HepG2 (cell line): ENCODE measurements around the gene HNRNPH2. TPM values are rescaled to one million over a fixed set of nuclear protein-coding genes. Genes with fewer than 3 reads are reported as not detected.

Experiments
- BATF2 ChIP-seq: sonication (generic); formaldehyde crosslinking; IDR thresholded peaks from 2 replicates; pipeline ENCODE4 v1.8.0; 2022; ENCODE audit warnings: mild to moderate bottlenecking, missing genetic modification reagents, moderate library complexity
- CREB1 ChIP-seq, 2 experiments: fragments of 450-650 bp in 1 of 2; IDR thresholded peaks; 2 replicates each; pipeline ENCODE4 v1.6.1; 2016 to 2017; ENCODE audit warnings: control low read depth in 1 of 2, mild to moderate bottlenecking in 1 of 2, missing compliant biosample characterization in 1 of 2, missing genetic modification characterization in 1 of 2
- FOXK2 ChIP-seq: fragments of 450-650 bp; IDR thresholded peaks from 2 replicates; pipeline ENCODE4 v1.6.1; 2016
- GTF2F1 ChIP-seq: fragments of 150-350 bp; IDR thresholded peaks from 2 replicates; pipeline ENCODE4 v1.6.1; 2014; ENCODE audit warnings: low read length
- HDAC2 ChIP-seq: sonication (generic); formaldehyde crosslinking; IDR thresholded peaks from 2 replicates; pipeline ENCODE4 v1.4.0; 2020; ENCODE audit warnings: missing genetic modification reagents
- KDM2A ChIP-seq: sonication (generic); formaldehyde crosslinking; IDR thresholded peaks from 2 replicates; pipeline ENCODE4 v1.4.0; 2020; ENCODE audit warnings: low read depth, missing genetic modification reagents, borderline replicate concordance
- MBD4 ChIP-seq: IDR thresholded peaks from 2 replicates; pipeline ENCODE4 v1.6.1; 2012; ENCODE audit warnings: low read length, inconsistent platforms, borderline replicate concordance
- PCBP2 ChIP-seq: fragments of 200-400 bp; formaldehyde crosslinking; optimal IDR thresholded peaks from 2 replicates; pipeline ENCODE3; 2018; ENCODE audit warnings: low read length, low read depth; ENCODE audit not compliant: poor library complexity, severe bottlenecking
- SOX6 ChIP-seq, 2 experiments: fragments of 450-650 bp in 1 of 2; sonication (generic) in 1 of 2; formaldehyde crosslinking in 1 of 2; IDR thresholded peaks; 2 replicates each; pipeline versions ENCODE4 v1.4.0 to v1.6.1; 2017 to 2020; ENCODE audit warnings: antibody characterized with exemption in 1 of 2, mild to moderate bottlenecking in 1 of 2, missing genetic modification reagents in 1 of 2
- TBP ChIP-seq: sonication (generic); formaldehyde crosslinking; IDR thresholded peaks from 2 replicates; pipeline ENCODE4 v1.5.0; 2020; ENCODE audit warnings: missing genetic modification reagents
- THAP8 ChIP-seq: sonication (generic); formaldehyde crosslinking; IDR thresholded peaks from 2 replicates; pipeline ENCODE4 v1.5.1; 2020; ENCODE audit warnings: missing genetic modification reagents, mild to moderate bottlenecking, borderline replicate concordance
- USF2 ChIP-seq, 2 experiments: sonication (generic) in 1 of 2; formaldehyde crosslinking in 1 of 2; IDR thresholded peaks; 2 replicates each; pipeline versions ENCODE4 v1.5.1 to v1.6.1; 2011 to 2020; ENCODE audit warnings: borderline replicate concordance in 1 of 2, low read depth in 1 of 2, low read length in 1 of 2, mild to moderate bottlenecking in 1 of 2, missing genetic modification reagents in 1 of 2, moderate library complexity in 1 of 2
- ZIK1 ChIP-seq: sonication (generic); formaldehyde crosslinking; IDR thresholded peaks from 2 replicates; pipeline ENCODE4 v1.5.0; 2020; ENCODE audit warnings: mild to moderate bottlenecking, low read depth, missing genetic modification reagents, borderline replicate concordance
- ZMYM2 ChIP-seq: sonication (generic); formaldehyde crosslinking; IDR thresholded peaks from 2 replicates; pipeline ENCODE4 v1.8.0; 2022; ENCODE audit warnings: mild to moderate bottlenecking, missing genetic modification reagents
- ZNF24 ChIP-seq: fragments of 450-650 bp; IDR thresholded peaks from 2 replicates; pipeline ENCODE4 v1.6.1; 2017; ENCODE audit warnings: antibody characterized with exemption, mild to moderate bottlenecking
- ZNF292 ChIP-seq: sonication (generic); formaldehyde crosslinking; IDR thresholded peaks from 2 replicates; pipeline ENCODE4 v1.8.1; 2022; ENCODE audit warnings: mild to moderate bottlenecking, low read depth, missing genetic modification reagents, borderline replicate concordance
- ZNF33A ChIP-seq: sonication (generic); formaldehyde crosslinking; IDR thresholded peaks from 2 replicates; pipeline ENCODE4 v1.5.1; 2020; ENCODE audit warnings: missing genetic modification reagents, mild to moderate bottlenecking, moderate library complexity, borderline replicate concordance
- ZNF33B ChIP-seq: sonication (generic); formaldehyde crosslinking; IDR thresholded peaks from 2 replicates; pipeline ENCODE4 v1.5.1; 2020; ENCODE audit warnings: mild to moderate bottlenecking, missing genetic modification reagents
- ZNF713 ChIP-seq: sonication (generic); formaldehyde crosslinking; IDR thresholded peaks from 2 replicates; pipeline ENCODE4 v1.4.0; 2020; ENCODE audit warnings: mild to moderate bottlenecking, missing genetic modification reagents
- ZNF740 ChIP-seq: sonication (generic); formaldehyde crosslinking; IDR thresholded peaks from 2 replicates; pipeline ENCODE4 v1.4.0; 2020; ENCODE audit warnings: missing genetic modification reagents
- ZNF850 ChIP-seq: sonication (generic); formaldehyde crosslinking; conservative IDR thresholded peaks from 2 replicates; pipeline ENCODE4 v1.9.0; 2021; ENCODE audit warnings: mild to moderate bottlenecking, missing genetic modification reagents
- ZNF891 ChIP-seq: sonication (generic); formaldehyde crosslinking; IDR thresholded peaks from 2 replicates; pipeline ENCODE4 v1.5.0; 2020; ENCODE audit warnings: mild to moderate bottlenecking, missing genetic modification reagents
- polyA plus RNA-seq, 8 experiments: library from polyadenylated mRNA; depleted of rRNA in 3 of 8; stranded (reverse) in 7 of 8; unstranded in 1 of 8; fragments of >200 nt; fragmentation: Illumina TruSeq in 4 of 8; extraction: Trizol in 4 of 8; gene quantifications; 2 replicates each; pipeline versions ENCODE4 v1.2.1 to v1.2.3, GENCODE V29; 2011 to 2016; ENCODE audit warnings: low read depth in 4 of 8, missing spikeins in 1 of 8, mixed read lengths in 1 of 8; ENCODE audit not compliant: insufficient read depth in 1 of 8
- total RNA-seq, 5 experiments: library from RNA; depleted of rRNA; stranded (reverse); fragments of >200 nt; fragmentation: Illumina TruSeq; extraction: Trizol; gene quantifications; 2 replicates each; pipeline ENCODE4 v1.2.3, GENCODE V29; 2016; ENCODE audit warnings: low read depth in 1 of 5
- TF ChIP-seq, protein P1 (sequence below): IDR thresholded peaks from 2 replicates; pipeline ENCODE4 v1.6.1; 2016; ENCODE audit warnings: missing genetic modification reagents, missing compliant biosample characterization
- TF ChIP-seq, protein P2 (sequence below), 2 experiments: fragments of 450-650 bp in 1 of 2; sonication (generic) in 1 of 2; formaldehyde crosslinking; IDR thresholded peaks; 2 replicates each; pipeline versions ENCODE4 v1.5.0 to v1.8.0; 2020 to 2022; ENCODE audit warnings: mild to moderate bottlenecking in 1 of 2, missing genetic modification reagents in 1 of 2

Gene HNRNPH2
- total and polyA plus RNA-seq, 2 of the 13 experiments (the other 11 are each of a cell fraction or from before 2014, with no cell fraction given) = 23.8 to 56.9 TPM

DNA sequence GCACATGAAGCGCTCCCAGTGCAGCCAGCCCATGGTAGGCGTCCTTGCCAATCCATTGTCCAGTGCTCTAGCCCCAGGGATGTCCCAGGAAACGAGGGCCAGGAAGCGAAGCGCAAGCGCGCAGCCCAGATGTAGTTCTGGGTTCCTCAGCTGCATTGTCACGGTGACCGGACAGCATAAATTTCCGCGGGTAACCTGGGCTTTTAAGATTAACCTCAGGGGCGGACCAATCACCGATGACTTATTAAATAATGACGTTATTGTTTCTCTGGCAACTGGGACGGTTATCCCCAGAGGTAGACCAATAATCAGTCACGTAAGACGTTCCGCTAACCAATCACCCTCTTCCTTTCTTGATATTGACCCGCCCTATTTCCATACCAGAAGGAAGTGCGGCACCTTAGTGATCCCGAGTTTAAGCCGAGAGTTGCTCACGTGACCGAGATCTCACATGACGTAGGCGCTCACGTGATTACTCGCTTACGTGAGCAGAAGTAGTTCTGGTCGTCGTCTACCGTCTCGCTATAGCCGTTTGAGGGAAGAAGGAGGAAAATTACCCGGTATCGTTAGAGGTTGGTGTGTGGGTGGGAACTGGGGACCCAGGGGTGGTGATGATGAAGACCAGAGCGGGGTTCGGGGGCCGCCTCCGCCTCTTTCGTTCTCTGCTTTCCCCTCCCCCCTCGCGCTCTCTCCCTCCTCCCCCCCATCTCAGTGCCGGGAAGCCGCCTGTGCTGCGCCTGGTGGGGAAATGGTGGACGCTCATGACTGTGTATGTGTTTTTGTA lies at the start of gene HNRNPH2, which contains the start of gene GLA (continued):
- TF ChIP-seq USF2 (IDR thresholded peaks at IDR 0.05; ENCODE audit: low read depth, low read length) (peak; percentile 99), USF2 (CRISPR knock-in tag; IDR thresholded peaks at IDR 0.05; ENCODE audit: borderline replicate concordance) (peak; percentile 97; the same call in 1 of the 2 replicates), ZNF740 (peak; percentile 81), ZNF24 (no peak), MBD4 (no peak), BATF2 (CRISPR knock-in tag) (no peak), ZMYM2 (no peak), ZNF713 (no peak), THAP8 (CRISPR knock-in tag) (no peak), ZNF33B (no peak), ZIK1 (CRISPR knock-in tag) (no peak), ZNF292 (CRISPR knock-in tag) (no peak), KDM2A (peak; percentile 42; the same call in 1 of the 2 replicates), GTF2F1 (no peak), FOXK2 (0 out of 2 replicates have a peak, but pooled peaks have one; percentile 43), ZNF850 (CRISPR knock-in tag) (no peak), PCBP2 (no peak), HDAC2 (CRISPR knock-in tag) (no peak), CREB1 (IDR thresholded peaks at IDR 0.05) (peak; percentile 95), CREB1 (CRISPR knock-in tag; IDR thresholded peaks at IDR 0.05) (peak; percentile 95), TBP (CRISPR knock-in tag) (no peak), ZNF891 (no peak), ZNF33A (CRISPR knock-in tag) (no peak), SOX6 (IDR thresholded peaks at IDR 0.05) (no peak), SOX6 (CRISPR knock-in tag; IDR thresholded peaks at IDR 0.05) (no peak)
- TF ChIP-seq, protein P1, sequence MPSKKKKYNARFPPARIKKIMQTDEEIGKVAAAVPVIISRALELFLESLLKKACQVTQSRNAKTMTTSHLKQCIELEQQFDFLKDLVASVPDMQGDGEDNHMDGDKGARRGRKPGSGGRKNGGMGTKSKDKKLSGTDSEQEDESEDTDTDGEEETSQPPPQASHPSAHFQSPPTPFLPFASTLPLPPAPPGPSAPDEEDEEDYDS = peak; percentile 70
- TF ChIP-seq, protein P2, sequence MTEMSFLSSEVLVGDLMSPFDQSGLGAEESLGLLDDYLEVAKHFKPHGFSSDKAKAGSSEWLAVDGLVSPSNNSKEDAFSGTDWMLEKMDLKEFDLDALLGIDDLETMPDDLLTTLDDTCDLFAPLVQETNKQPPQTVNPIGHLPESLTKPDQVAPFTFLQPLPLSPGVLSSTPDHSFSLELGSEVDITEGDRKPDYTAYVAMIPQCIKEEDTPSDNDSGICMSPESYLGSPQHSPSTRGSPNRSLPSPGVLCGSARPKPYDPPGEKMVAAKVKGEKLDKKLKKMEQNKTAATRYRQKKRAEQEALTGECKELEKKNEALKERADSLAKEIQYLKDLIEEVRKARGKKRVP (CRISPR knock-in tag; IDR thresholded peaks at IDR 0.05) = 0 out of 4 replicates have a peak, but pooled peaks of 1 of the 2 experiments have one; percentile 17
